A549 treated with dexamethasone at 1 μM for 4 hours (cell line): ENCODE measurements around the gene VKORC1. TPM values are rescaled to one million over a fixed set of nuclear protein-coding genes. Genes with fewer than 3 reads are reported as not detected.

ENCODE experiments used
- total RNA-seq: library from RNA; stranded (reverse); fragments of 200-300 nt; extraction: Qiagen RNA extraction; gene quantifications from 5 replicates; pipeline ENCODE4 v1.2.3, GENCODE V29; 2022

The VKORC1 gene
- 101 to 130 TPM (median 125 TPM) in 5 replicates for total RNA-seq

GRCh38 chr16:31094424-31095120 is at the start of gene VKORC1:
Gene VKORC1 (minus strand): TSS chr16:31094797. CDS start chr16:31094729, 68 bp downstream.

GRCh38 chr16:31135535-31136286 is 41.1 kb upstream of the VKORC1 start, which contains the start of gene PRSS8:
Gene PRSS8 (minus strand): TSS chr16:31135727. CDS start chr16:31135498, 229 bp downstream.

GRCh38 chr16:31117384-31118222 is 23.0 kb upstream of the VKORC1 start, which contains the start of gene KAT8:
Gene KAT8 (plus strand): TSS chr16:31117664. CDS start chr16:31117682, 18 bp downstream.

GRCh38 chr16:31108035-31108793 is 13.6 kb upstream of the VKORC1 start, which contains the start of gene BCKDK:
Gene BCKDK (plus strand): TSS chr16:31108386. CDS start chr16:31109224, 838 bp downstream.

GRCh38 chr16:31088459-31089183 is 6.0 kb downstream of the VKORC1 start, which contains the start of gene PRSS53:
Gene PRSS53 (minus strand): TSS chr16:31088943. CDS start chr16:31088809, 134 bp downstream.

GRCh38 chr16:31073970-31074813 is 20.4 kb downstream of the VKORC1 start, which contains the start of the genes ZNF646 and ZNF668:
Gene ZNF646 (plus strand): TSS chr16:31074422. CDS start chr16:31076325, 1,903 bp downstream.
Gene ZNF668 (minus strand): TSS chr16:31074240. CDS start chr16:31064459, 9,781 bp downstream.

Other genes starting within 250 kb of the VKORC1 start
- 28.2 to 42.9 TPM (median 40.1 TPM) in 5 replicates for gene BCL7C, start 200.7 kb downstream of the VKORC1 start, total RNA-seq
- 0.07 to 0.26 TPM (median 0.21 TPM) in 5 replicates for gene CTF1, start 198.2 kb downstream of the VKORC1 start, total RNA-seq
- 10.3 to 22.1 TPM (median 19.3 TPM) in 5 replicates for gene FBXL19, start 171.2 kb downstream of the VKORC1 start, total RNA-seq
- gene ORAI3, start 145.7 kb downstream of the VKORC1 start, total RNA-seq: 9.4 to 14.4 TPM (median 11.0 TPM) in 5 replicates
- gene SETD1A, start 137.0 kb downstream of the VKORC1 start, total RNA-seq: 13.3 to 22.5 TPM (median 20.3 TPM) in 5 replicates
- gene HSD3B7, start 109.6 kb downstream of the VKORC1 start, total RNA-seq: 11.5 to 17.6 TPM (median 14.2 TPM) in 5 replicates
- 1.6 to 2.4 TPM (median 1.9 TPM) in 5 replicates for gene STX1B, start 84.2 kb downstream of the VKORC1 start, total RNA-seq
- gene STX4, start 61.2 kb downstream of the VKORC1 start, total RNA-seq: 55.0 to 65.3 TPM (median 57.5 TPM) in 5 replicates
- gene ZNF668, start 20.6 kb downstream of the VKORC1 start, total RNA-seq: 10.8 to 18.9 TPM (median 14.7 TPM) in 5 replicates
- gene ZNF646, start 20.4 kb downstream of the VKORC1 start, total RNA-seq: 6.0 to 12.2 TPM (median 10.6 TPM) in 5 replicates
- gene PRSS53, start 5.9 kb downstream of the VKORC1 start, total RNA-seq: 0.64 to 2.0 TPM (median 1.1 TPM) in 5 replicates
- gene BCKDK, start 13.6 kb upstream of the VKORC1 start, total RNA-seq: 39.2 to 58.5 TPM (median 52.3 TPM) in 5 replicates
- 41.5 to 51.5 TPM (median 50.7 TPM) in 5 replicates for gene KAT8, start 22.9 kb upstream of the VKORC1 start, total RNA-seq
- gene PRSS8, start 40.9 kb upstream of the VKORC1 start, total RNA-seq: 0.82 to 1.8 TPM (median 1.3 TPM) in 5 replicates
- 0.62 to 1.4 TPM (median 0.99 TPM) in 5 replicates for gene PRSS36, start 55.3 kb upstream of the VKORC1 start, total RNA-seq
- 541 to 618 TPM (median 565 TPM) in 5 replicates for gene FUS, start 85.3 kb upstream of the VKORC1 start, total RNA-seq
- 26.3 to 36.4 TPM (median 31.3 TPM) in 5 replicates for gene PYCARD, start 108.0 kb upstream of the VKORC1 start, total RNA-seq
- 0.01 to 0.06 TPM (median 0.03 TPM) in 5 replicates for gene TRIM72, start 119.3 kb upstream of the VKORC1 start, total RNA-seq
- gene PYDC1, start 122.3 kb upstream of the VKORC1 start, total RNA-seq: not detected in 5 replicates
- 1.2 to 1.8 TPM (median 1.8 TPM) in 5 replicates for gene ITGAM, start 165.2 kb upstream of the VKORC1 start, total RNA-seq